Measurements from ENCODE around the gene ASB2.
A peak's percentile ranks its signal among the peaks of the same experiment; 100 is the strongest.

ASB2 gene

GRCh38 chr14:93962701-93963601, 13.4 kb downstream of the ASB2 start:
- DNase-seq (ENCODE audit: low read depth) = no peak

- DNase-seq (ENCODE audit: low read depth) = no peak
Observed at GRCh38 chr14:93961620-93962019, 14.8 kb downstream of the ASB2 start.

GRCh38 chr14:93960774-93961438, 15.5 kb downstream of the ASB2 start:
- no peak for DNase-seq (ENCODE audit: low read depth)

- DNase-seq (ENCODE audit: low read depth) = no peak
Observed at GRCh38 chr14:93960108-93960475, 16.3 kb downstream of the ASB2 start.

GRCh38 chr14:93959239-93960107, 16.9 kb downstream of the ASB2 start:
- DNase-seq (ENCODE audit: low read depth) = peak; percentile 81

- no peak for DNase-seq (ENCODE audit: low read depth)
Observed at GRCh38 chr14:93958567-93959238, 17.7 kb downstream of the ASB2 start.

GRCh38 chr14:93957751-93958566, 18.4 kb downstream of the ASB2 start:
- DNase-seq (ENCODE audit: low read depth) = no peak

GRCh38 chr14:93957333-93957710, 19.0 kb downstream of the ASB2 start:
- DNase-seq (ENCODE audit: low read depth) = no peak

- DNase-seq (ENCODE audit: low read depth) = no peak
Observed at GRCh38 chr14:93956514-93957332, 19.6 kb downstream of the ASB2 start.

- no peak for DNase-seq (ENCODE audit: low read depth)
Observed at GRCh38 chr14:93955850-93956481, 20.4 kb downstream of the ASB2 start.

GRCh38 chr14:93954900-93955849, 21.2 kb downstream of the ASB2 start:
- DNase-seq (ENCODE audit: low read depth) = no peak

- DNase-seq (ENCODE audit: low read depth) = no peak
Observed at GRCh38 chr14:93954516-93954830, 21.9 kb downstream of the ASB2 start.

GRCh38 chr14:93953739-93954515, 22.4 kb downstream of the ASB2 start:
- DNase-seq (ENCODE audit: low read depth) = no peak

GRCh38 chr14:93953263-93953662, 23.1 kb downstream of the ASB2 start:
- no peak for DNase-seq (ENCODE audit: low read depth)

- DNase-seq (ENCODE audit: low read depth) = no peak
Observed at GRCh38 chr14:93952829-93953228, 23.5 kb downstream of the ASB2 start.

GRCh38 chr14:93951635-93952540, 24.5 kb downstream of the ASB2 start:
- DNase-seq (ENCODE audit: low read depth) = no peak

Data from activated T-cell treated with anti-CD3 and anti-CD28 coated beads for 1 hour (primary cell).